HL-60 (cell line): ENCODE results near the gene VPS13A.

ENCODE experiments used
- POLR2AphosphoS5 ChIP-seq: IDR thresholded peaks from 2 replicates; pipeline ENCODE4 v1.6.1; 2012; ENCODE audit warnings: low read depth
- TF ChIP-seq, protein P1 (sequence below): IDR thresholded peaks from one replicate; pipeline ENCODE4 v1.5.1; 2011; ENCODE audit warnings: low read length, control low read depth, inconsistent platforms; ENCODE audit not compliant: insufficient read depth

DNA sequence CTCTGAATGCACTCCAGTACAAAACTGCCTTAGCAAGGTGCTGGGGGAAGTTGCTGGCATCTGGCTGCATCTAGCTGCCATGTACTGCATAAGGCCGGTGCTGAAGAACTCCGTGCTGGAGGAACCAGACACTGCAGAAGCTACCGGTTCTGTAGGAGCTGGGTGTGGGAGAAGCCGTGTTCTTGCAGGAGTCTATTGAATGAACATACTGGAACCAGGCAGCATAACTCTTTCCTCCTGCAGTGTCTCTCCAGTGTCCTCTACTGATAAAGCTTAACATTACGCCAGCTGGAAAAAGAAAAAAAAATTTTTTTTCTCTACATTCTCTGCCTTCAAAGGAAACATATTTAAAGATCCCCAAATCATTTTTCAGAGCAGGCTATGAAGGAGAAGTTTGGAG, 38.5 kb downstream of the VPS13A start:
- TF ChIP-seq, protein P1, sequence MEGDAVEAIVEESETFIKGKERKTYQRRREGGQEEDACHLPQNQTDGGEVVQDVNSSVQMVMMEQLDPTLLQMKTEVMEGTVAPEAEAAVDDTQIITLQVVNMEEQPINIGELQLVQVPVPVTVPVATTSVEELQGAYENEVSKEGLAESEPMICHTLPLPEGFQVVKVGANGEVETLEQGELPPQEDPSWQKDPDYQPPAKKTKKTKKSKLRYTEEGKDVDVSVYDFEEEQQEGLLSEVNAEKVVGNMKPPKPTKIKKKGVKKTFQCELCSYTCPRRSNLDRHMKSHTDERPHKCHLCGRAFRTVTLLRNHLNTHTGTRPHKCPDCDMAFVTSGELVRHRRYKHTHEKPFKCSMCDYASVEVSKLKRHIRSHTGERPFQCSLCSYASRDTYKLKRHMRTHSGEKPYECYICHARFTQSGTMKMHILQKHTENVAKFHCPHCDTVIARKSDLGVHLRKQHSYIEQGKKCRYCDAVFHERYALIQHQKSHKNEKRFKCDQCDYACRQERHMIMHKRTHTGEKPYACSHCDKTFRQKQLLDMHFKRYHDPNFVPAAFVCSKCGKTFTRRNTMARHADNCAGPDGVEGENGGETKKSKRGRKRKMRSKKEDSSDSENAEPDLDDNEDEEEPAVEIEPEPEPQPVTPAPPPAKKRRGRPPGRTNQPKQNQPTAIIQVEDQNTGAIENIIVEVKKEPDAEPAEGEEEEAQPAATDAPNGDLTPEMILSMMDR: no peak
- no peak for TF ChIP-seq POLR2AphosphoS5
